Endothelial cell (in vitro differentiated cells): Measurements from ENCODE around the gene CLPTM1L. TPM values are rescaled to one million over a fixed set of nuclear protein-coding genes. Genes with fewer than 3 reads are reported as not detected.

Experiments used
- DNase-seq: peaks from one replicate; pipeline ENCODE4 v3.0.0; 2021; ENCODE audit warnings: low spot score
- H3K27ac Mint-ChIP-seq: one replicate; pipeline ENCODE4 v1.8.0; 2021; ENCODE audit warnings: mixed read lengths, inconsistent platforms; ENCODE audit not compliant: unreplicated experiment
- H3K27me3 Mint-ChIP-seq: one replicate; pipeline ENCODE4 v1.8.0; 2021; ENCODE audit warnings: mild to moderate bottlenecking, moderate library complexity, mixed read lengths, inconsistent platforms; ENCODE audit not compliant: unreplicated experiment
- H3K36me3 Mint-ChIP-seq: one replicate; pipeline ENCODE4 v1.8.0; 2021; ENCODE audit warnings: mild to moderate bottlenecking, low read depth, mixed read lengths, inconsistent platforms; ENCODE audit not compliant: unreplicated experiment
- H3K4me1 Mint-ChIP-seq: one replicate; pipeline ENCODE4 v1.8.0; 2021; ENCODE audit warnings: mild to moderate bottlenecking, mixed read lengths, inconsistent platforms; ENCODE audit not compliant: unreplicated experiment
- H3K4me3 Mint-ChIP-seq: one replicate; pipeline ENCODE4 v1.8.0; 2021; ENCODE audit warnings: mild to moderate bottlenecking, mixed read lengths, inconsistent platforms; ENCODE audit not compliant: unreplicated experiment
- H3K9me3 Mint-ChIP-seq: one replicate; pipeline ENCODE4 v1.8.0; 2021; ENCODE audit warnings: mixed read lengths, inconsistent platforms; ENCODE audit not compliant: unreplicated experiment
- total RNA-seq: library from RNA; stranded (reverse); fragmentation: NEBNext Ultra II Directional; extraction: Animal tissue kit (Norgen Biotek cat#: 25700); gene quantifications from one replicate; pipeline ENCODE4 v1.2.1, GENCODE V29; 2021; ENCODE audit not compliant: unreplicated experiment
- TF ChIP-seq, protein P1 (sequence below): fragments of 200-600 bp; sonication (generic); IDR thresholded peaks from one replicate; pipeline ENCODE4 v1.5.0; 2021; ENCODE audit warnings: antibody characterized with exemption; ENCODE audit not compliant: unreplicated experiment

The CLPTM1L gene
- total RNA-seq, 1 donor from 2014 or later: 86.6 TPM

DNA sequence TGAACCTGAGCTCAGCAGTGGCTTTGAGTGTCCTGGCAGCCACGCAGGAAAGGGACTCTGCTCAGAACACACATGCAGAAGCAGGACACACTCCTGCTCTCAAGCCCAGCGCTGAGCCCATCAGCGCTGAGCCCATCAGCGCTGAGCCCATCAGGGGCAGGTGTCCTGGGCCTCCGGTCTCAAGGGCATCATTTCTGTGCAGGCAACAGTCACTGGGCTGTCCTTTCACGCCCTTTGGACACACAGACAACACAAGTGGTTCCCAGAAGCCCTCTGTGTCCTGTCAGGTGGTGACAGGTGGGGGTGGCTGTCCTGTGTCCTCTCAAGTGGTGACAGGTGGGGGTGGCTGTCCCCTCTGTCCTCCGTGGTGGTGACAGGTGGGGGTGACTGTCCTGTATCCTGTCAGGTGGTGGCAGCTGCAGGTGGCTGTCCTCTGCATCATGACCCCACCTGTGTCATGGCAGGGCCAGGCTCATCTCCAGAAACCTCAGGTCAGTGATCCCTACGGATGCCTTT is 39.0 kb upstream of the CLPTM1L start:
- Mint-ChIP-seq H3K36me3 (peaks cover 3% of the 10 kb centered on the region), H3K4me3 (no peak overlapping the region), H3K9me3 (no peaks in the 10 kb centered on the region), H3K27me3 (peaks cover 41% of the 10 kb centered on the region), H3K4me1 (peaks cover 13% of the 10 kb centered on the region), H3K27ac (no peak overlapping the region)
- TF ChIP-seq, protein P1, sequence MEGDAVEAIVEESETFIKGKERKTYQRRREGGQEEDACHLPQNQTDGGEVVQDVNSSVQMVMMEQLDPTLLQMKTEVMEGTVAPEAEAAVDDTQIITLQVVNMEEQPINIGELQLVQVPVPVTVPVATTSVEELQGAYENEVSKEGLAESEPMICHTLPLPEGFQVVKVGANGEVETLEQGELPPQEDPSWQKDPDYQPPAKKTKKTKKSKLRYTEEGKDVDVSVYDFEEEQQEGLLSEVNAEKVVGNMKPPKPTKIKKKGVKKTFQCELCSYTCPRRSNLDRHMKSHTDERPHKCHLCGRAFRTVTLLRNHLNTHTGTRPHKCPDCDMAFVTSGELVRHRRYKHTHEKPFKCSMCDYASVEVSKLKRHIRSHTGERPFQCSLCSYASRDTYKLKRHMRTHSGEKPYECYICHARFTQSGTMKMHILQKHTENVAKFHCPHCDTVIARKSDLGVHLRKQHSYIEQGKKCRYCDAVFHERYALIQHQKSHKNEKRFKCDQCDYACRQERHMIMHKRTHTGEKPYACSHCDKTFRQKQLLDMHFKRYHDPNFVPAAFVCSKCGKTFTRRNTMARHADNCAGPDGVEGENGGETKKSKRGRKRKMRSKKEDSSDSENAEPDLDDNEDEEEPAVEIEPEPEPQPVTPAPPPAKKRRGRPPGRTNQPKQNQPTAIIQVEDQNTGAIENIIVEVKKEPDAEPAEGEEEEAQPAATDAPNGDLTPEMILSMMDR: no peak
- DNase-seq: no peak

DNA sequence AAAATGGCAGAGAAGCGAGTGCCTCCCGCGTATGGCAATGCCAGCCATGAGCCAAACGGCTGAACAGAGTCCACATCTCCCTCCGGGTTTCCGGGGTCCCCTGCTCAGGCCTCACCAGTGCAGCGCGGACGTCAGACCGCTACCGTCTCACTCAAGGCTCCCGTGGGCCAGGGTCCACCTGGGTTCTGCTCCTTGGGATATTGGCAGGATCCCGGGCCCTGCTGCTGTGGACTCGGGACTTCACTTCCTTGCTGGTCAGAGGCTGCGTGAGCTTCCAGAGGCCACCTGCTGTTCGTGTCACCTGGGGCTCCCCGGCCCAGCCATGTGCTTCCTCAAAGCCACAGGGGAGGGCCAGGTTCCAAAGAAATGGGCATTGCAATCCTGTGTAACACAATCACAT is 38.4 kb upstream of the CLPTM1L start:
- Mint-ChIP-seq H3K4me1 (peaks cover 13% of the 10 kb centered on the region), H3K27me3 (peaks cover 36% of the 10 kb centered on the region), H3K4me3 (no peak overlapping the region), H3K36me3 (peaks cover 5% of the 10 kb centered on the region), H3K27ac (no peak overlapping the region), H3K9me3 (no peaks in the 10 kb centered on the region)
- TF ChIP-seq, protein P1: no peak
- DNase-seq: no peak

DNA sequence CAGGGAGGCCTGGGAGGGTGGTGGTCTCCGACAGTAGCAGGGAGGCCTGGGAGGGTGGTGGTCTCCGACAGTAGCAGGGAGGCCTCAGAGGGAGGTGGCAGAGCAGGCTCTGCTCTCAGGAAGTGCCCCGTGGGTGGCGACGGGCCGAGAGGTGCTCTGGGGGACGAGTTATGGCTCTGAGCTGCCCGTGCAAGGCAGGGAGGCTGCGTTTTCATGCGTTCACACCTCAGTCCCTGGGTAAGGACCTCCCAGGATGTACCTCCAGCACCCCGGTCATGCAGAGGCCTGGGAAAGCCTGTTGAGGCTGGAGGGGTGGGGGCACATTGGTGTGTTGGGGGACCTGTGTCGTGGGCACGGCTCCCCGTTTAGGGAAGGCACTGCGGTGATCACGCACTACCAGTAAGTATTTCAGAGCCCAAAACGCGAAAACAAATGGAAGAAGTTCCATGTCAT is 37.4 kb upstream of the CLPTM1L start:
- no peak for DNase-seq
- Mint-ChIP-seq H3K27ac (no peak overlapping the region), H3K4me3 (no peak overlapping the region), H3K36me3 (peaks cover 3% of the 10 kb centered on the region), H3K27me3 (peaks cover 30% of the 10 kb centered on the region), H3K4me1 (peaks cover 13% of the 10 kb centered on the region), H3K9me3 (no peaks in the 10 kb centered on the region)
- TF ChIP-seq, protein P1: no peak

DNA sequence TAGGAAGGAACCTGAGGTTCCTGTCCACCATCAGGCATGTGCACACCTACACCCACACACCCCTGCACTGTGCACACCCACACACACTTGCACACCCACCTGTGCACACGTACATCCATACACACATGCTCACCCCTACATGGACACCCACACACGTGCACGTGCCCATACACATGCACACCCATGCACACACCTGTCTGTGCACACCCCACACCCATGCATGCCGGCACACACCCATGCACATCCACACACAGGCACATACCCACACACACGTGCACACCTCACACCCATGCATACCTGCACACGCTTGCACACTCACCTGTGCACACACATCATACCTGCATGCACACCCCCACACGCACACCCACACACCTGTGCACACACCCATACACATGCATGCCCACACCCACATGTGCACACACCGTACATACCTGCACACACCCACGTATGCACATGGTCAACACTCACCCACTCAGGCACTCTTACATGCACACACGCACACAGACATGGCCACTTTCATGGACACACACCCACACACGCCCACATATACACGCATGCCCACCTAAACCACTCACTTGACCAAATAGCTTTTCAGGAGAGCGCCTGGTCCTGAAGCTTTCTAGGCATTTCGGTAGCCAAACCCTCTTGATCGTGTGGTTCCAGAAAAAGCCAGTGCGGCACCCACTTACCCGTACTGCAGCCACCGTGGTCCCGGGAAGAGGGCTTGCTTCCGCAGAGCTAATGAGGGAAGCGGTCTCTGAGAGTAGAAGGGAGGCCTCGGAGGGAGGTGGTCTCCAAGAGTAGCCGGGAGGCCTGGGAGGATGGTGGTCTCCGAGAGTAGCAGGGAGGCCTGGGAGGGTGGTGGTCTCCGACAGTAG is 36.7 kb upstream of the CLPTM1L start:
- peak overlapping the region; percentile 42 for H3K27ac Mint-ChIP-seq
- no peaks in the 10 kb centered on the region for H3K9me3 Mint-ChIP-seq
- TF ChIP-seq, protein P1: no peak
- peaks cover 3% of the 10 kb centered on the region for H3K36me3 Mint-ChIP-seq
- no peak overlapping the region for H3K4me3 Mint-ChIP-seq
- peaks cover 24% of the 10 kb centered on the region for H3K27me3 Mint-ChIP-seq
- H3K4me1 Mint-ChIP-seq: peaks cover 11% of the 10 kb centered on the region
- DNase-seq: no peak

DNA sequence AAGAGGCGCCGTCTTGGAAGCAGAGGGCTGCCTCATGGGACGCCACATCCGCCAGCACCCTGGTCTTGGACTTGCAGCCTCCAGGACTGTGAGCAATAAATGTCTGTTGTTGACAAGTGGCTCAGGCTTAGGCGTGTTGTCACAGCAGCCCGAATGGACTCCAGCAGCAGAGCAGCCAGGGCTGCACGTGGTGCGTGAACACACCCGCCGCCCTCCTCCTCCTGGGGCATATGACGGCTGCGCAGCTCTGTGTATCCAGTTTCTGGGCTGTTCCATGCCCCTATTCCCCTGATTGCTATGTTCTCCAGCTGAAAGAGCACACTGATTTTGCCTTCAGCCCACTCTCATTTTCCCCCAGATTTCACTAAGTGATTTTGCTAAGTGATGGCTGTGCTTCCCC is 36.0 kb upstream of the CLPTM1L start:
- Mint-ChIP-seq H3K4me3 (no peak overlapping the region), H3K27ac (peak overlapping the region; percentile 42), H3K36me3 (peaks cover 3% of the 10 kb centered on the region), H3K27me3 (peaks cover 20% of the 10 kb centered on the region), H3K9me3 (no peaks in the 10 kb centered on the region), H3K4me1 (peaks cover 6% of the 10 kb centered on the region)
- TF ChIP-seq, protein P1: no peak
- DNase-seq: no peak
